ENCODE results near the gene PER1. TPM values are rescaled to one million over a fixed set of nuclear protein-coding genes. Genes with fewer than 3 reads are reported as not detected.

The PER1 gene
- total and polyA plus RNA-seq, 9 of the 15 experiments (the other 6 are each of a cell fraction or from before 2014, with no cell fraction given), result 0.13 to 26.0 (median 3.4) TPM

DNA sequence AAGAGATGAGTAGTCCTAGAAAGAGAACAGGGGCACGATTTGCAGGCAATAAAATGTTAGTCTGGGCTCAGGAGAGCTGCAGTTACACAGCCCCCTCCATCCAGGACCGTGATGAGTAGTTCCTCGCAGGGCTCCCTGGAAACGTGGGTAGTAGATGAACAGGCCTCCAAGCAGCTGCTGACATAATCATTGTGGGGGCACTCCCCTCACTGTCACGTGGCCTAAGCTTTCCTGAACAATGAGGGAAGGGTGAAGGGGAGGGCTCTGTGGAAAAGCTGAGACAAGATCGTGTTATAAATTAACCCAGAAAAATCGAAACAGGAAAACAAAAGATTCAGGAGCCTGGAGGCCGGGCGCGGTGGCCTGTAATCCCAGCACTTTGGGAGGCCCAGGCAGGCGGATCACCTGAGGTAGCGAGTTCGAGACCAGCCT lies 1.3 kb upstream of the PER1 start (continued):
- no peak for TF ChIP-seq CLOCK (CRISPR knock-in tag; IDR thresholded peaks at IDR 0.05; ENCODE audit: borderline replicate concordance)
- no peak for TF ChIP-seq PTRF (tag; IDR thresholded peaks at IDR 0.05)
- no peak for TF ChIP-seq ZNF146 (CRISPR knock-in tag; IDR thresholded peaks at IDR 0.05; ENCODE audit: unreplicated experiment)
- TF ChIP-seq NR2C1 (IDR thresholded peaks at IDR 0.05), result no peak
- no peak for TF ChIP-seq NR2C1 (tag; IDR thresholded peaks at IDR 0.05)
- TF ChIP-seq NR3C1 (CRISPR knock-in tag; IDR thresholded peaks at IDR 0.05), result no peak
- peak; percentile 22; the same call in 1 of the 2 replicates for TF ChIP-seq SOX6 (IDR thresholded peaks at IDR 0.05)
- TF ChIP-seq ATF1 (CRISPR knock-in tag; IDR thresholded peaks at IDR 0.05), result no peak
- no peak for TF ChIP-seq ATF1 (tag; IDR thresholded peaks at IDR 0.05)
- TF ChIP-seq U2AF1 (optimal IDR thresholded peaks at IDR 0.05; ENCODE audit: low read depth, low read length), result no peak
- no peak for TF ChIP-seq BRD4 (IDR thresholded peaks at IDR 0.05)
- TF ChIP-seq ZNF253 (CRISPR knock-in tag; conservative IDR thresholded peaks at IDR 0.05), result no peak

Measured in K562 (cell line).